Mammary epithelial cell (primary cell): ENCODE measurements around the gene VMO1.

Experiments
- EZH2 ChIP-seq: IDR thresholded peaks from 2 replicates; pipeline ENCODE4 v1.6.1; 2012; ENCODE audit warnings: low read length, inconsistent platforms, borderline replicate concordance
- TF ChIP-seq, protein P1 (sequence below), 2 donors: IDR thresholded peaks in 1 of 2; conservative IDR thresholded peaks in 1 of 2; 2 replicates each; pipeline ENCODE4 v1.5.1; 2011 to 2012; ENCODE audit warnings: inconsistent platforms in 2 of 2, low read length in 2 of 2, mild to moderate bottlenecking in 2 of 2, control low read depth in 1 of 2, low read depth in 1 of 2; ENCODE audit not compliant: insufficient read depth in 1 of 2; ENCODE audit errors: extremely low read depth in 1 of 2

DNA sequence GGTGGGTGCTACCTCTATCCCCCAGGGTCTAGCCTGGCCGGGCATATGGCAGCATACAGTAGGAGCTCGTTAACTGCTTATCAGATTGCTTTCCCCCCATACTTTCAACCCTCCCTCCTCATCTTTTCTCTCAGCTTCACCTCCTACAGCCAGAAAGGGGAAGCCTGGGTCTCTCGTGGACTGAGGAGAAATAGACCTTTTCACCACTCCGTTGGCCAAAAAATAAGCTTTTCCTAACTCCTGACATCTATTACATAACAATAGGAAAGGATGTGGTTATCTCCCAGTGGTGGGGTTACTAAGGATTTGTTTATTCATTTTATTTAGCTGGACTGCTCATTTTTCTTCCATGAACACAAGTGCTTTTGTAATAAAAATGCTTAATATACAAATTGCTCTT lies 37.5 kb downstream of the VMO1 start:
- TF ChIP-seq, protein P1, sequence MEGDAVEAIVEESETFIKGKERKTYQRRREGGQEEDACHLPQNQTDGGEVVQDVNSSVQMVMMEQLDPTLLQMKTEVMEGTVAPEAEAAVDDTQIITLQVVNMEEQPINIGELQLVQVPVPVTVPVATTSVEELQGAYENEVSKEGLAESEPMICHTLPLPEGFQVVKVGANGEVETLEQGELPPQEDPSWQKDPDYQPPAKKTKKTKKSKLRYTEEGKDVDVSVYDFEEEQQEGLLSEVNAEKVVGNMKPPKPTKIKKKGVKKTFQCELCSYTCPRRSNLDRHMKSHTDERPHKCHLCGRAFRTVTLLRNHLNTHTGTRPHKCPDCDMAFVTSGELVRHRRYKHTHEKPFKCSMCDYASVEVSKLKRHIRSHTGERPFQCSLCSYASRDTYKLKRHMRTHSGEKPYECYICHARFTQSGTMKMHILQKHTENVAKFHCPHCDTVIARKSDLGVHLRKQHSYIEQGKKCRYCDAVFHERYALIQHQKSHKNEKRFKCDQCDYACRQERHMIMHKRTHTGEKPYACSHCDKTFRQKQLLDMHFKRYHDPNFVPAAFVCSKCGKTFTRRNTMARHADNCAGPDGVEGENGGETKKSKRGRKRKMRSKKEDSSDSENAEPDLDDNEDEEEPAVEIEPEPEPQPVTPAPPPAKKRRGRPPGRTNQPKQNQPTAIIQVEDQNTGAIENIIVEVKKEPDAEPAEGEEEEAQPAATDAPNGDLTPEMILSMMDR (conservative IDR thresholded peaks at IDR 0.05 in 1 of 2, IDR thresholded peaks at IDR 0.05 in 1 of 2; ENCODE audit: extremely low read depth in 1 of 2, insufficient read depth in 1 of 2, low read depth in 1 of 2, low read length in 2 of 2), result no peak
- no peak for TF ChIP-seq EZH2
